Inflammatory macrophage (primary cell): ENCODE data around the gene FUT6.

ENCODE experiments used
- DNase-seq, 2 donors: peaks; one replicate each; pipeline ENCODE4 v3.0.0-alpha.2; 2020 to 2022

Gene FUT6

DNA sequence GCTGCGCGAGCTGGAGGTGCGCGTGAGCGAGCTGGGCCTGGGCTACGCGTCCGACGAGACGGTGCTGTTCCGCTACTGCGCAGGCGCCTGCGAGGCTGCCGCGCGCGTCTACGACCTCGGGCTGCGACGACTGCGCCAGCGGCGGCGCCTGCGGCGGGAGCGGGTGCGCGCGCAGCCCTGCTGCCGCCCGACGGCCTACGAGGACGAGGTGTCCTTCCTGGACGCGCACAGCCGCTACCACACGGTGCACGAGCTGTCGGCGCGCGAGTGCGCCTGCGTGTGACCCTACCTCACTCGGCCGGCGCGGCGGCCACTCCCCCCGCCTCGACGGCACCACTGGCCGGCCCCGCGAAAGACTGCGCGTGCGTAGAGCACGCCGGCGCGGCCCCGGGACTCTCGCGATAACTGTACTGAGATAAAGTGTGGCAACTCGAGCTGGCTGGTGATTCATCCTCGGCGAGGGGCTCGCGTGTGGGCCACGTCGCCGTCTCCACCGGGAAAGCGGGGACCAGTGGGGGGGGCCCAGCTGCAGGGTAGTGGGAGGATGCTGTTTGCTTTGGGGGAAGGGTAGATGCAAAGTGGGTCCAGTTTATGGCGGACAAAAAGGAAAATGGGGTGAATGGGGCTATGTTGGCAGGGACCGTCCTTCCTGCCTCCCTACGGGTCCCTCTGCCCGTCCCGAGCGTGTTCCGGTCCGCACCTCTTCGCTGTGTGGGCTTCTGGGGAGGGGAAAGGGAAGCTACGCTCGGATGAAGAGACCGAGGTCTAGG, 11.4 kb downstream of the FUT6 start:
- peak; percentile 96 for DNase-seq

GRCh38 chr19:5827342-5827890, 12.1 kb downstream of the FUT6 start:
- DNase-seq, result no peak

DNA sequence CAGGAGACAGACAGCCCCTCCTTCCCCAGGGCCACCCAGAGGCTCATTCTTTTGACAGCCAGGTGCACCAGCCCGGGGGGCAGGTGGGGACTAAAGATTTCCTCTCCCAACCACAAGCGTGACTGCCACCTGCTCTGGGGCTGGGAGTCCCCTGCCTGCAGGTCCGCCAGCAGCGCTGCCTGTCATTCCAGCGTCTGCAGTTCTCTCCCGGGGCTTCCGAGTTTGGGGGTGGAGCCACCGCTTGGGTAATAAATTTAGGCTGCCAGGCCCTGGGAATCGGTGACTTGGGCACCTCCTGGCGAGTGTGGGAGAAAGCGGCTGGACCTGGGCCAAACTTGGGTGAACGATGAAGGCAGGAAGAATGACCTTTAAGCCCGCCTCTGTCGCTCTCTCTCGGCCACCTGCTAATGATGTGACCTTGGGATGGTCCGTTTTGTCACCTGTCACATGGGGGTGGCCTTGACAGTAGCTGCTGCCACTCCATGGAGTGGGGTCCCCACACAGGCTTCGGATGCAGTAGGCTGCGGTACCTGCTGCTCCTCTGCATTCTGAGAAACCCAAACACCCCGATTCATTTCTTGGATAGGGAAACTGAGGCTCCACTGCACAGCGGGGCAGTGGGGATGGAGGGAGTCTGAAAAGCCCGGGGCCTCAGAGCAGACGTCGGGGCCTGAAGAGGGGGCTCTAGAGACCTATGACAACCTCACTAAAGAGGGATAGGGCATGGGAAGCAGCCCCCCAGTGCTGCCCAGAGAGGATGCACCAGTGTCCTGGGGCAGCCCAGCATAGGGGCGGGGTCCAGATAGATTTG, 12.8 kb downstream of the FUT6 start:
- DNase-seq, result peak; percentile 38 to 42

DNA sequence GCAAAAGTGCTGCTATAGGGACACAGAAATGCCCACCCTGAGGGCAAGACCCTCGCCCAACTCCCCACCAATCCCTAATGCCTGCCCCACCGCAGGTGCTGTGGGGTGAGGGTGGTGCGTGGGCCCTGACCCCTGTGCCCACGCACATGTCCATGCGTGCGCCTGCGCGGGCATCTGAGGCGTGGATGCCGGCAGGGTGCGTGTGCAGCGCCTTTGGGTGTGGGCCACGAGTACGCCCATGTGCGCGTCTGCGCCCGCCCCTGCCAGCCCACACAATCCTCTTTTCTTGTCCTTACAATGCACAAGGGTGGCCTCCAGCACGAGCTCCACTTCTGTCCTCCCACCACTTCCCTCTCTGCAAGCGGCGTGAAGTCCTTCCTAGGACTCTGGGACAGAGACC, 14.3 kb downstream of the FUT6 start:
- DNase-seq, result peak; percentile 31 to 48

- DNase-seq, result no peak
These were observed 14.8 kb downstream of the FUT6 start for GRCh38 chr19:5824751-5825150.

GRCh38 chr19:5823579-5824281, 15.8 kb downstream of the FUT6 start:
- DNase-seq, result no peak

DNA sequence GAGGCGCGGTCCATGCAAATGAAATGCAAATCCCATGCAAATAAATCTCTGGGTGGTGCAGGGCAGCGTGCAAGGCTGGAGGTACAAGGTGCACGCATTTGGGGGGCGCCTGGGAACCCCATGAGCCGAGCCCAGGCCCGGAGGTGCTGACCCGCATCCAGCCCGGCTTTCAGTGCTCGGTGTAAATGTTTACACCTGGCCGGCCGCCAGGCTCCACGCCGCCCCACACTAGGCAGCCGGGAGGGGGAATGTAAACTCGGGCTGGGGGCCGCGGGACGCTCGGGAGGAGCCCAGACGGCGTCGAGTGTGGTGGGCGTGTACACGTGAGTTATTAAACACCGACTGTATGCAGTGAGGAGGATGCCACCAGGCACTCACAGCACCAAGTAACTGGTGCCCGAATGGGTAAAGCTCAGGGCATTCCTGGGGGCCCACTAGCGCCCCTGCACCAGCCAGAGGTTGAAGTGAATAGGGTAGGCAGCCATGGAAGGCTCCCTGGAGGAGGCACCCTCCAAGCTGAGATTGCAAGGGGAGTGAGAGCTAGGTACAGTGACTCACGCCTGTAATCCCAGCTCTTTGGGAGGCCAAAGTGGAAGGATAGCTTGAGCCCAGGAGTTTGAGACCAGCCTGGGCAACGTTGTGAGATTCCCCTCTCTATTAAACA, 17.2 kb downstream of the FUT6 start:
- DNase-seq, result no peak

DNA sequence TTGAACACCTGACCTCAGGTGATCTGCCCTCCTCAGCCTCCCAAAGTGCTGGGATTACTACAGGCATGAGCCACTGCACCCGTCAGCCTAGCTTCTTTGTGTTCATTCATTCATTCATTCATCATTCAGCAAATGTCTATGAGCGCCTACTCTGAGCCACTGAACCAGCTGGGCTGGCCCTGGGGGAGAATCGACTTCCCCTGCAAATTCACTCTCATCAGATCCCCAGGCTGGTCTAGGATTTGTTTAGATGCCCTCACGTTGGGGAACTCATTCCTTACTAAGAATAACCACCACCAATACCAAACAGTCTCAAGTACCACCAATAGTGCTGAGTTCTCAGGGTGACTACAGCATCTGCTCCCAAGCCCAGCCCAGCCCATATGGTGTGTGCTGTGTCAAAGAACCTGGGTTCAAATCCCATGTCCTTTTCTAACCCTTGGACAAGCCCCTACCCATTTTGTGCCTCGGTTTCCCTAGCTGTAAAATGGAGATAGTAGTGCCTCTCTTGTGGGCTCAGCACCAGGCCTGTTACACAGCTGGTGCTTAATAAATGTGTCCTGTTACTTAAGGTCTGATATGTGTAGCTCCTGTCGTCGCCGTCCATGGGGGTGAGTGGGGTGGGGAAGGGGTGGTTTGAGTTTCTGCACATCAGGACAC, 17.9 kb downstream of the FUT6 start:
- DNase-seq, result no peak

- no peak for DNase-seq
These were observed 18.7 kb downstream of the FUT6 start for GRCh38 chr19:5820785-5821184.

GRCh38 chr19:5818594-5818993, 20.9 kb downstream of the FUT6 start:
- DNase-seq, result no peak

GRCh38 chr19:5817218-5817617, 22.3 kb downstream of the FUT6 start:
- no peak for DNase-seq

DNA sequence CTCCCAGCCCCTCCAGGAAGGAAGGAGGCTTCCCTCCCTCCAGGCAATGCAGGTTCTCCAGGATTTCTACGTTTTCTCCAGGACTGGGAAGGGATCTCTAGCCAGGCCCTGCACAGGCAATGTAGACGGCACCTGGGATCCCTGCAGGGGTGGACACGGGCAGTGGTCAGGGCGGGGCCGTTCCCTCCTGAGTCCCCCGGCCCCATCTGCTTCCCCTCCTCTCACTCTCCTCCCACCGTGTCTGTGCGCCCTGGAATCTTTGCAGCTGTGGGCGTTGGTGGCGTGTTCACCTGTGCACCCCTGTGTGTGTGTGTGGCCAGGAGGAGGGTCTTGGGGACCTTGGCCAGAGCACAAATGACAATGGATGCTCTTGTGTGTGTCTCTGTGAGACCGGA, 24.7 kb downstream of the FUT6 start:
- DNase-seq, result no peak

- no peak for DNase-seq
These were observed 25.2 kb downstream of the FUT6 start for GRCh38 chr19:5814123-5814851.

- DNase-seq, result no peak
These were observed 28.4 kb downstream of the FUT6 start for GRCh38 chr19:5811117-5811516.

DNA sequence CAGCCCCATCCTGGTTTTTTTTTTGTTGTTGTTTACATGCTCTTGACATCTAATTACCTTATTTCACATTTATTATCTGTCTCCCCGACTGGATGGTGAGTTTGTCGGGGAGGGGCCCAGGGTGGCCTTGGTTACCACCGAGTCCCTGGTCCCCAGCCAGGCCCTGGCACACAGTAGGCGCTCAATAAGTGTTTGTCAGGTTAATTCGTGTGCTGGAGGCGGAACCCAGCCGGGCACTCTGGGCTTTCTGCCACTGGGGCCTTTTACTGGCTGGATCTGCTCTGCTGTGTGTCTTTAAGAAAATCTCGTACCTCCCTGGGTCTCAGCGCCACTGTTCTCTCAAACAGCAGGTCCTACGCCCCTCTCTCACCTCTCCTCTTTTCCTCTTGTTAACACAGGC, 30.0 kb downstream of the FUT6 start:
- no peak for DNase-seq

GRCh38 chr19:5809053-5809452, 30.4 kb downstream of the FUT6 start:
- no peak for DNase-seq

- no peak for DNase-seq
These were observed 31.2 kb downstream of the FUT6 start for GRCh38 chr19:5808120-5808816.

DNA sequence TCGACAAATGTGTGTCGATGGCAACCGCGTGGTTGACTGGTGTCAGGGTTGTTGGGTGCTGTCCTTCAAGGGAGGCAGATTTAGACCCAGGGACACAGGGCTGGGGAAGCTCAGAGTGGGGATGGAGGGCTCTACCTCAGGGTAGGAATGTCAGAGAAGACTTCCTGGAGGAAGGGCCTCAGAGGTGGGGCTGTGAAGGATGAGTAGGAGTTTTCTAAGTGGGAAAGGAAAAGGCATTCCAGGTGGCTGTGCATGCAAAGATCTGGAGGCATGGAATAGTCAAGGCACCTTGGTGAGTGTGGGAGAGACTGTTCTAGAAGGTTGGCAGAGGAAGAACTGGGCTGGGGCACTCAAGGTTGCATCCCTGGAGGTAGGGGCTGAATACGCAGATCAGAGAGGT, 32.6 kb downstream of the FUT6 start:
- no peak for DNase-seq

DNA sequence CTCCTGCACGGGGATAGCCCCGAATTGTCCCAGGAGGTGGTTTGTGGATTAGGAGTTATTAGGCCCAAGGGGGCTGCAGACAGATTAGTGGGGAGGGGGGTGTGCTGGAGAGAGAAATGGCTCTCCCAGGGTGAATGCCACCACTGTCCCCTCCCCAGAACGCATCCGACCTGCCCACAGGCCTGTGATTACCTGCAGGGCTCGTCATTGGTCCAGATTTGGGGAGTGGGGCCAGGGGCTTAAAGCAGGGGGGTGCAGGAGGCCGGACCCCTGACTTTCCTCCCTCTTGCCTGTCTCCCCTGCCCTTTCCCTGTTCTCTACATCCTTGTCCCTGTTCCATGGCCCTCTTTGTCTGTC, 33.4 kb downstream of the FUT6 start:
- no peak for DNase-seq

- DNase-seq, result peak; percentile 37 to 38
These were observed 33.9 kb downstream of the FUT6 start for GRCh38 chr19:5805462-5806132.
